GM12878 (cell line): ENCODE data around the gene ZSWIM9. TPM values are rescaled to one million over a fixed set of nuclear protein-coding genes. Genes with fewer than 3 reads are reported as not detected.

Experiments
- ATAC-seq: fragments of 200-7000 bp; cut with Tn5 transposase; 3 replicates; pipeline ENCODE4 v1.9.1; 2020; ENCODE audit warnings: mild to moderate bottlenecking, moderate library complexity
- BruUV-seq: library from RNA; stranded (reverse); fragments of 400-500 nt; replicated peaks from 2 replicates; lab custom pipeline; 2021; lab: Mats Ljungman, UMichigan
- CTCF ChIA-PET: fragments of 300-600 bp; sonication (Branson Sonifier 250); formaldehyde crosslinking; extraction: SDS; loops from one replicate; lab custom pipeline; 2021; ENCODE audit warnings: inconsistent platforms; lab: Yijun Ruan, JAX
- POLR2A ChIA-PET: fragments of 350-600 bp; formaldehyde crosslinking; extraction: SDS; loops from one replicate; lab custom pipeline; 2021; ENCODE audit warnings: inconsistent platforms; lab: Charles Lee
- RAD21 ChIA-PET: fragments of 300-600 bp; sonication (Branson Sonifier 250); formaldehyde crosslinking; loops from one replicate; lab custom pipeline; 2023; ENCODE audit warnings: antibody characterized with exemption; ENCODE audit not compliant: unreplicated experiment; lab: Charles Lee
- SMC1A ChIA-PET: fragments of 300-600 bp; sonication (Branson Sonifier 250); formaldehyde crosslinking; loops from one replicate; lab custom pipeline; 2023; ENCODE audit not compliant: unreplicated experiment, uncharacterized antibody; lab: Charles Lee
- DNase-seq: peaks from one replicate; pipeline ENCODE4 v3.0.0-alpha.2; 2011; ENCODE audit warnings: low read depth, low spot score
- FAIRE-seq: peaks from 3 replicates; lab custom pipeline; 2011; peaks lifted over from hg19 to GRCh38; lab: Jason Lieb, UNC
- H2AFZ ChIP-seq: 2 replicates; pipeline ENCODE4 v1.6.0; 2011; ENCODE audit warnings: low read depth, low read length, control low read depth; ENCODE audit not compliant: control insufficient read depth
- H3K27ac ChIP-seq: 2 replicates; pipeline ENCODE4 v1.5.1; 2011; ENCODE audit warnings: control low read depth; ENCODE audit not compliant: control insufficient read depth, insufficient read depth
- H3K27me3 ChIP-seq, 2 experiments: replicated peaks in 1 of 2; 2 replicates each; pipeline versions ENCODE4 v1.6.0 to v1.6.1; 2011; ENCODE audit warnings: low read length in 1 of 2; ENCODE audit not compliant: control insufficient read depth in 2 of 2, insufficient read depth in 2 of 2
- H3K36me3 ChIP-seq, 2 experiments: 2 replicates each; pipeline ENCODE4 v1.5.1; 2011; ENCODE audit warnings: low read length in 1 of 2; ENCODE audit not compliant: control insufficient read depth in 2 of 2, insufficient read depth in 2 of 2
- H3K4me1 ChIP-seq: 2 replicates; pipeline ENCODE4 v1.6.1; 2011; ENCODE audit warnings: mild to moderate bottlenecking, low read length, moderate library complexity, mixed read lengths; ENCODE audit not compliant: control insufficient read depth, insufficient read depth
- H3K4me2 ChIP-seq: 2 replicates; pipeline ENCODE4 v1.6.0; 2011; ENCODE audit warnings: control low read depth; ENCODE audit not compliant: control insufficient read depth, insufficient read depth
- H3K4me3 ChIP-seq: fragments of 200-600 bp; sonication (generic); 2 replicates; pipeline ENCODE4 v1.5.1; 2016
- H3K79me2 ChIP-seq: 2 replicates; pipeline ENCODE4 v1.6.0; 2011; ENCODE audit warnings: low read length; ENCODE audit not compliant: control insufficient read depth, insufficient read depth
- H3K9ac ChIP-seq: 2 replicates; pipeline ENCODE4 v1.8.0; 2011; ENCODE audit warnings: low read length, control low read depth, mixed read lengths; ENCODE audit not compliant: control insufficient read depth, insufficient read depth
- H3K9me3 ChIP-seq: replicated peaks from 3 replicates; pipeline ENCODE4 v1.5.1; 2011; ENCODE audit warnings: mild to moderate bottlenecking, low read length; ENCODE audit not compliant: control insufficient read depth, insufficient read depth
- H4K20me1 ChIP-seq: 2 replicates; pipeline ENCODE4 v1.6.0; 2011; ENCODE audit not compliant: control insufficient read depth, insufficient read depth
- ATF2 ChIP-seq: IDR thresholded peaks from 2 replicates; pipeline ENCODE4 v1.6.1; 2012; ENCODE audit warnings: low read length, inconsistent platforms
- GABPA ChIP-seq: IDR thresholded peaks from 2 replicates; pipeline ENCODE4 v1.6.1; 2014; ENCODE audit warnings: antibody characterized with exemption, low read depth, mild to moderate bottlenecking, inconsistent platforms
- JUNB ChIP-seq: IDR thresholded peaks from 2 replicates; pipeline ENCODE4 v1.6.1; 2016; ENCODE audit warnings: antibody characterized with exemption, mild to moderate bottlenecking
- MEF2B ChIP-seq: fragments of 450-650 bp; IDR thresholded peaks from 2 replicates; pipeline ENCODE4 v1.6.1; 2018; ENCODE audit warnings: mild to moderate bottlenecking, moderate library complexity; ENCODE audit not compliant: partially characterized antibody, poor library complexity, severe bottlenecking
- NBN ChIP-seq: fragments of 450-650 bp; IDR thresholded peaks from 2 replicates; pipeline ENCODE4 v1.6.1; 2016
- RAD21 ChIP-seq: IDR thresholded peaks from 2 replicates; pipeline ENCODE4 v1.6.1; 2011; ENCODE audit warnings: mild to moderate bottlenecking, low read depth, low read length, moderate library complexity; ENCODE audit not compliant: insufficient read depth
- RUNX3 ChIP-seq: IDR thresholded peaks from 2 replicates; pipeline ENCODE4 v1.6.1; 2012; ENCODE audit warnings: low read length, inconsistent platforms
- ZNF217 ChIP-seq: fragments of 450-650 bp; IDR thresholded peaks from 2 replicates; pipeline ENCODE4 v1.6.1; 2017; ENCODE audit warnings: antibody characterized with exemption, mild to moderate bottlenecking
- ZZZ3 ChIP-seq: IDR thresholded peaks from 2 replicates; pipeline ENCODE4 v1.6.1; 2011; ENCODE audit warnings: low read depth; ENCODE audit not compliant: control insufficient read depth, insufficient read length
- WGBS: methylation state at CpG from one replicate; pipeline ENCODE4 v1.1.6; 2016; ENCODE audit warnings: low lambda C conversion rate; ENCODE audit not compliant: insufficient replicate concordance, insufficient coverage; ENCODE audit errors: missing lambda C conversion rate; 5-methylcytosine and 5-hydroxymethylcytosine counted together
- in situ Hi-C: fragments of 300-500 bp; cut with MboI; formaldehyde crosslinking; loops from 9 replicates; pipeline ENCODE4 v1.14.3; 2018; ENCODE audit warnings: mixed read lengths
- intact Hi-C: fragments of 100-400 bp; cut with micrococcal nuclease; formaldehyde crosslinking; loops from one replicate; pipeline ENCODE4 v1.14.2; 2022; ENCODE audit not compliant: unreplicated experiment
- polyA plus RNA-seq, 11 experiments: library from polyadenylated mRNA; depleted of rRNA in 4 of 11; unstranded in 6 of 11; stranded (reverse) in 5 of 11; fragments of >200 nt; fragmentation: Nextera tagmentation in 4 of 11; fragmentation: Illumina TruSeq in 1 of 11; extraction: Ambion mirVana in 4 of 11; extraction: Trizol in 1 of 11; gene quantifications; 1 replicate in 1 of 11; 2 replicates in 10 of 11; pipeline versions ENCODE4 v1.2.1 to v1.2.3, GENCODE V29; 2011 to 2016; ENCODE audit warnings: inconsistent platforms in 2 of 11, missing spikeins in 2 of 11, low read depth in 1 of 11
- total RNA-seq, 4 experiments: library from RNA; depleted of rRNA in 3 of 4; stranded (reverse); fragments of >200 nt in 3 of 4; fragmentation: Illumina TruSeq in 1 of 4; extraction: Trizol in 1 of 4; gene quantifications; 2 replicates each; pipeline versions ENCODE4 v1.2.1 to v1.2.3, GENCODE V29; 2013 to 2021
- TF ChIP-seq, protein P1 (sequence below): fragments of 450-650 bp; IDR thresholded peaks from 2 replicates; pipeline ENCODE4 v1.6.1; 2017; ENCODE audit warnings: antibody characterized with exemption, mild to moderate bottlenecking, moderate library complexity
- TF ChIP-seq, protein P2 (sequence below): fragments of 450-650 bp; formaldehyde crosslinking; IDR thresholded peaks from 2 replicates; pipeline ENCODE4 v1.5.0; 2022; ENCODE audit warnings: mild to moderate bottlenecking, missing genetic modification characterization
- TF ChIP-seq, protein P3 (sequence below): fragments of 150-350 bp; IDR thresholded peaks from 2 replicates; pipeline ENCODE4 v1.6.1; 2016; ENCODE audit warnings: low read depth, low read length

Gene ZSWIM9
- total and polyA plus RNA-seq, 10 of the 15 experiments (the other 5 are each of a cell fraction or from before 2014, with no cell fraction given) = 0.29 to 6.2 (median 1.4) TPM; not detected in 1

DNA sequence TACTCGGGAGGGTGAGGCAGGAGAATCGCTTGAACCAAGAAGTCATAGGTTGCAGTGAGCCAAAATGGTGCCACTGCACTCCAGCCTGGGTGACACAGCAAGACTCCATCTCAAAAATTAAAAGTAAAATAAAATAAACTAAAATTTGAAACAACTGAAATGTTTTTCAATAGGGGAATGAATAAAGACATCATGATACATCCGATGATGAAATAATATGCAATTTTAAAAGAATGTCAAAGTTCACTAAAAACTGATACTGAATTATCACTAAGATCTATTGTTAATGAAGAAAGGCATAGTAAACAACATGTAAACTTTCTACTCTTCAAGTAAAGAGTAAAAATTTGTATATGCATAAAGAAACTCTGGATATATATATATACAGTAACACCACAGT lies 76.7 kb downstream of the ZSWIM9 start:
- TF ChIP-seq RAD21 (no peak), GABPA (no peak), MEF2B (no peak), ZNF217 (no peak), ZZZ3 (no peak), RUNX3 (no peak), NBN (no peak), JUNB (no peak), ATF2 (no peak)
- TF ChIP-seq, protein P1, sequence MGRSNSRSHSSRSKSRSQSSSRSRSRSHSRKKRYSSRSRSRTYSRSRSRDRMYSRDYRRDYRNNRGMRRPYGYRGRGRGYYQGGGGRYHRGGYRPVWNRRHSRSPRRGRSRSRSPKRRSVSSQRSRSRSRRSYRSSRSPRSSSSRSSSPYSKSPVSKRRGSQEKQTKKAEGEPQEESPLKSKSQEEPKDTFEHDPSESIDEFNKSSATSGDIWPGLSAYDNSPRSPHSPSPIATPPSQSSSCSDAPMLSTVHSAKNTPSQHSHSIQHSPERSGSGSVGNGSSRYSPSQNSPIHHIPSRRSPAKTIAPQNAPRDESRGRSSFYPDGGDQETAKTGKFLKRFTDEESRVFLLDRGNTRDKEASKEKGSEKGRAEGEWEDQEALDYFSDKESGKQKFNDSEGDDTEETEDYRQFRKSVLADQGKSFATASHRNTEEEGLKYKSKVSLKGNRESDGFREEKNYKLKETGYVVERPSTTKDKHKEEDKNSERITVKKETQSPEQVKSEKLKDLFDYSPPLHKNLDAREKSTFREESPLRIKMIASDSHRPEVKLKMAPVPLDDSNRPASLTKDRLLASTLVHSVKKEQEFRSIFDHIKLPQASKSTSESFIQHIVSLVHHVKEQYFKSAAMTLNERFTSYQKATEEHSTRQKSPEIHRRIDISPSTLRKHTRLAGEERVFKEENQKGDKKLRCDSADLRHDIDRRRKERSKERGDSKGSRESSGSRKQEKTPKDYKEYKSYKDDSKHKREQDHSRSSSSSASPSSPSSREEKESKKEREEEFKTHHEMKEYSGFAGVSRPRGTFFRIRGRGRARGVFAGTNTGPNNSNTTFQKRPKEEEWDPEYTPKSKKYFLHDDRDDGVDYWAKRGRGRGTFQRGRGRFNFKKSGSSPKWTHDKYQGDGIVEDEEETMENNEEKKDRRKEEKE = no peak
- TF ChIP-seq, protein P2, sequence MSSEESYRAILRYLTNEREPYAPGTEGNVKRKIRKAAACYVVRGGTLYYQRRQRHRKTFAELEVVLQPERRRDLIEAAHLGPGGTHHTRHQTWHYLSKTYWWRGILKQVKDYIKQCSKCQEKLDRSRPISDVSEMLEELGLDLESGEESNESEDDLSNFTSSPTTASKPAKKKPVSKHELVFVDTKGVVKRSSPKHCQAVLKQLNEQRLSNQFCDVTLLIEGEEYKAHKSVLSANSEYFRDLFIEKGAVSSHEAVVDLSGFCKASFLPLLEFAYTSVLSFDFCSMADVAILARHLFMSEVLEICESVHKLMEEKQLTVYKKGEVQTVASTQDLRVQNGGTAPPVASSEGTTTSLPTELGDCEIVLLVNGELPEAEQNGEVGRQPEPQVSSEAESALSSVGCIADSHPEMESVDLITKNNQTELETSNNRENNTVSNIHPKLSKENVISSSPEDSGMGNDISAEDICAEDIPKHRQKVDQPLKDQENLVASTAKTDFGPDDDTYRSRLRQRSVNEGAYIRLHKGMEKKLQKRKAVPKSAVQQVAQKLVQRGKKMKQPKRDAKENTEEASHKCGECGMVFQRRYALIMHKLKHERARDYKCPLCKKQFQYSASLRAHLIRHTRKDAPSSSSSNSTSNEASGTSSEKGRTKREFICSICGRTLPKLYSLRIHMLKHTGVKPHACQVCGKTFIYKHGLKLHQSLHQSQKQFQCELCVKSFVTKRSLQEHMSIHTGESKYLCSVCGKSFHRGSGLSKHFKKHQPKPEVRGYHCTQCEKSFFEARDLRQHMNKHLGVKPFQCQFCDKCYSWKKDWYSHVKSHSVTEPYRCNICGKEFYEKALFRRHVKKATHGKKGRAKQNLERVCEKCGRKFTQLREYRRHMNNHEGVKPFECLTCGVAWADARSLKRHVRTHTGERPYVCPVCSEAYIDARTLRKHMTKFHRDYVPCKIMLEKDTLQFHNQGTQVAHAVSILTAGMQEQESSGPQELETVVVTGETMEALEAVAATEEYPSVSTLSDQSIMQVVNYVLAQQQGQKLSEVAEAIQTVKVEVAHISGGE (CRISPR knock-in tag) = no peak
- TF ChIP-seq, protein P3, sequence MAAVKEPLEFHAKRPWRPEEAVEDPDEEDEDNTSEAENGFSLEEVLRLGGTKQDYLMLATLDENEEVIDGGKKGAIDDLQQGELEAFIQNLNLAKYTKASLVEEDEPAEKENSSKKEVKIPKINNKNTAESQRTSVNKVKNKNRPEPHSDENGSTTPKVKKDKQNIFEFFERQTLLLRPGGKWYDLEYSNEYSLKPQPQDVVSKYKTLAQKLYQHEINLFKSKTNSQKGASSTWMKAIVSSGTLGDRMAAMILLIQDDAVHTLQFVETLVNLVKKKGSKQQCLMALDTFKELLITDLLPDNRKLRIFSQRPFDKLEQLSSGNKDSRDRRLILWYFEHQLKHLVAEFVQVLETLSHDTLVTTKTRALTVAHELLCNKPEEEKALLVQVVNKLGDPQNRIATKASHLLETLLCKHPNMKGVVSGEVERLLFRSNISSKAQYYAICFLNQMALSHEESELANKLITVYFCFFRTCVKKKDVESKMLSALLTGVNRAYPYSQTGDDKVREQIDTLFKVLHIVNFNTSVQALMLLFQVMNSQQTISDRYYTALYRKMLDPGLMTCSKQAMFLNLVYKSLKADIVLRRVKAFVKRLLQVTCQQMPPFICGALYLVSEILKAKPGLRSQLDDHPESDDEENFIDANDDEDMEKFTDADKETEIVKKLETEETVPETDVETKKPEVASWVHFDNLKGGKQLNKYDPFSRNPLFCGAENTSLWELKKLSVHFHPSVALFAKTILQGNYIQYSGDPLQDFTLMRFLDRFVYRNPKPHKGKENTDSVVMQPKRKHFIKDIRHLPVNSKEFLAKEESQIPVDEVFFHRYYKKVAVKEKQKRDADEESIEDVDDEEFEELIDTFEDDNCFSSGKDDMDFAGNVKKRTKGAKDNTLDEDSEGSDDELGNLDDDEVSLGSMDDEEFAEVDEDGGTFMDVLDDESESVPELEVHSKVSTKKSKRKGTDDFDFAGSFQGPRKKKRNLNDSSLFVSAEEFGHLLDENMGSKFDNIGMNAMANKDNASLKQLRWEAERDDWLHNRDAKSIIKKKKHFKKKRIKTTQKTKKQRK = no peak
- no peaks in the 10 kb centered on the region for H4K20me1 ChIP-seq
- BruUV-seq = no TSS peak
- H3K9me3 ChIP-seq = no peaks in the 10 kb centered on the region
- WGBS = 99% methylated on average over 3 of the region's 3 CpGs
- DNase-seq = no peak
- in situ Hi-C loops (no loop called here), intact Hi-C loops (loop anchor here (5.0 kb wide), 1 partner anchor 45 kb away; no protein-coding TSS in a partner anchor)
- no peak overlapping the region for H3K4me2 ChIP-seq
- H3K4me3 ChIP-seq = no peak overlapping the region
- H3K27me3 ChIP-seq = no peaks in the 10 kb centered on the region
- no peak overlapping the region for H2AFZ ChIP-seq
- peaks cover 0 to 9% of the 10 kb centered on the region in 2 experiments; a peak in 2 of 4 replicates for H3K36me3 ChIP-seq
- peaks cover 16% of the 10 kb centered on the region for H3K4me1 ChIP-seq
- ChIA-PET CTCF (interaction anchor here (2.9 kb wide), 1 partner anchor 43 kb away, joined by 13 read pairs; no protein-coding TSS in a partner anchor), RAD21 (interaction anchor here (0.7 kb wide), 1 partner anchor 10 kb away, joined by 3 read pairs; no protein-coding TSS in a partner anchor), POLR2A (no interaction called here), SMC1A (interaction anchor here (1.3 to 2.6 kb wide), 2 partner anchors 44 to 139 kb away, joined by 5 to 10 read pairs; no protein-coding TSS in a partner anchor)
- ATAC-seq = no peak
- H3K27ac ChIP-seq = no peak overlapping the region
- FAIRE-seq = no peak
- no peak overlapping the region for H3K9ac ChIP-seq
- H3K79me2 ChIP-seq = peaks cover 23% of the 10 kb centered on the region
